NB4 (cell line): ENCODE measurements around the gene TLX2.

Source experiments
- DNase-seq: peaks from one replicate; pipeline ENCODE4 v3.0.0; 2010; ENCODE audit warnings: low read depth
- H3K4me3 ChIP-seq: one replicate; pipeline ENCODE4 v1.5.1; 2011; ENCODE audit warnings: mild to moderate bottlenecking, low read depth, low read length, moderate library complexity
- MYC ChIP-seq: IDR thresholded peaks from 2 replicates; pipeline ENCODE4 v1.6.1; 2011; ENCODE audit warnings: low read depth, low read length
- POLR2A ChIP-seq: IDR thresholded peaks from 2 replicates; pipeline ENCODE4 v1.6.1; 2011; ENCODE audit warnings: mild to moderate bottlenecking; ENCODE audit not compliant: insufficient read length; ENCODE audit errors: extremely low read depth
- TF ChIP-seq, protein P1 (sequence below): IDR thresholded peaks from one replicate; pipeline ENCODE4 v1.5.1; 2012; ENCODE audit warnings: low read depth, low read length
- TF ChIP-seq, protein P2 (sequence below): IDR thresholded peaks from 2 replicates; pipeline ENCODE4 v1.6.1; 2011; ENCODE audit warnings: low read depth, low read length

Gene TLX2

DNA sequence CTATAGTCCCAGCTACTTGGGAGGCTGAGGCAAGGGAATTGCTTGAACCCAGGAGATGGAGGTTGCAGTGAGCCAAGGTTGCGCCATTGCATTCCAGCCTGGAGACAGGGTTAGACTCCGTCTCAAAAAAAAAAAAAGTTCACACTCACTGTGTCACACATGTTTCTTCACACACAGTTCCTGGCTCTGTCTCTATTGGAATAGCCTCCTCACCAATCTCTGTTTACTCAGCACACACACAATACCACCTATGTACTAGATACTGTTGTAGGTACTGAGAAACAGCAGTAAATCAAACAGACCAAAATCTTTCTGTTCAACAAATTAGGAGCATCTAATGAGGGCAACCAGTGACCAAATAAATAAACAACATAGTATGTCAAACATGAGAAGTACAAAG is 28.1 kb upstream of the TLX2 start:
- H3K4me3 ChIP-seq = no peak overlapping the region
- TF ChIP-seq, protein P1, sequence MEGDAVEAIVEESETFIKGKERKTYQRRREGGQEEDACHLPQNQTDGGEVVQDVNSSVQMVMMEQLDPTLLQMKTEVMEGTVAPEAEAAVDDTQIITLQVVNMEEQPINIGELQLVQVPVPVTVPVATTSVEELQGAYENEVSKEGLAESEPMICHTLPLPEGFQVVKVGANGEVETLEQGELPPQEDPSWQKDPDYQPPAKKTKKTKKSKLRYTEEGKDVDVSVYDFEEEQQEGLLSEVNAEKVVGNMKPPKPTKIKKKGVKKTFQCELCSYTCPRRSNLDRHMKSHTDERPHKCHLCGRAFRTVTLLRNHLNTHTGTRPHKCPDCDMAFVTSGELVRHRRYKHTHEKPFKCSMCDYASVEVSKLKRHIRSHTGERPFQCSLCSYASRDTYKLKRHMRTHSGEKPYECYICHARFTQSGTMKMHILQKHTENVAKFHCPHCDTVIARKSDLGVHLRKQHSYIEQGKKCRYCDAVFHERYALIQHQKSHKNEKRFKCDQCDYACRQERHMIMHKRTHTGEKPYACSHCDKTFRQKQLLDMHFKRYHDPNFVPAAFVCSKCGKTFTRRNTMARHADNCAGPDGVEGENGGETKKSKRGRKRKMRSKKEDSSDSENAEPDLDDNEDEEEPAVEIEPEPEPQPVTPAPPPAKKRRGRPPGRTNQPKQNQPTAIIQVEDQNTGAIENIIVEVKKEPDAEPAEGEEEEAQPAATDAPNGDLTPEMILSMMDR = no peak
- no peak for TF ChIP-seq MYC
- TF ChIP-seq, protein P2, sequence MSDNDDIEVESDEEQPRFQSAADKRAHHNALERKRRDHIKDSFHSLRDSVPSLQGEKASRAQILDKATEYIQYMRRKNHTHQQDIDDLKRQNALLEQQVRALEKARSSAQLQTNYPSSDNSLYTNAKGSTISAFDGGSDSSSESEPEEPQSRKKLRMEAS = no peak
- TF ChIP-seq POLR2A = no peak
- no peak for DNase-seq

DNA sequence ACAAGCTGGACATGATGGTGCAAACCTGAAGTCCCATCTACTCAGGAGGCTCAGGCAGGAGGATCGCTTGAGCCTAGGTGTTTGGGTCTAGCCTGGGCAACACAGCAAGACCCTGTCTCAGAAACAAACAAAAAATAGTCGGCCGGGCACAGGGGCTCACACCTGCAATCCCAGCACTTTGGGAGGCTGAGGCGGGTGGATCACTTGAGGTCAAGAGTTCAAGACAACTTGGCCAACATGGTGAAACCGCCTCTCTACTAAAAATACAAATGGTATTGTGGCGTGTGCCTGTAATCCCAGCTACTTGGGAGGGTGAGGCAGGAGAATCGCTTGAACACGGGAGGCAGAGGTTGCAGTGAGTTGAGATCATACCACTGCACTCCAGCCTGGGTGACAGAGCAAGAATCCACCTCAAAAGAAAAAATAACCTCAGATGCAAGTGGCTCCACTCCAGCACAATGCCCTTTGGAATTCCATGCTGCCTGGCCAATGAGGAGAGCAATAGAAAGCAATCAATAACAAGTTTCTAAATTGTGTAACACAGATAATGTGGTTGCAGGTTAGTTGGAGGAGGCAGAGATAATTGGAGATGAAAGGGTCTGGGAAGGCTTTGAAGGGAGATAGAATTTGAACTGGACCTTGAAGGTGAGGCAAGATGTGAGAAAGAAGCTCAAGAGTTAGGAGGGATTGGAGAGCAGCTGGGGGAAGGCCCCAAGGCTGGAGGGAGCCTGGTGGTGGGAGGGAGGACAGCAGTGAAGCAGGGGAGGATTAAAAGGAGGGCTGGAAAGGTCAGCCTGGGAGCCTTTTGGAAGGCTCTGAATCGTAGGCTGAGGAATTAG is 25.4 kb upstream of the TLX2 start:
- no peak overlapping the region for H3K4me3 ChIP-seq
- TF ChIP-seq, protein P1 = no peak
- TF ChIP-seq, protein P2 = no peak
- TF ChIP-seq MYC = no peak
- TF ChIP-seq POLR2A = no peak
- no peak for DNase-seq

DNA sequence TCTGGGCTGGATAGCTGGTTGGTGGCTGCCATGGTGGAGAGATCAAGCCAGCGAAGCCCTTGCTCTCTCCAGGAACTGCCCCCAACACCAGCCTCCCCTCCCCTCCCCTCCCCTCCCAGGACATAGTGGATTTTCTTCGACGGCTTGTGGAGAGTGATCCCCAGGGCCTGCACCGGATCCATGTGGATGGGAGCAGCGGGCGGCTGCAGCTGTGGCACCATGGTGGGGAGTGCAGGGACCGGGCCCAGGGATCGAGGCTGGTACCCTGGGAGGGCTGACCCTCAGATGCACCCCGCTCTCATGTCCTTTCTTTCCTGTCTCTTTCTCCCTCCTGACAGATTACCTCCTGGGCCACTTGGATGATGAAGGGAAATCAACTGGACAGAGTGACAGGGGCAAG is 24.3 kb upstream of the TLX2 start:
- no peak overlapping the region for H3K4me3 ChIP-seq
- DNase-seq = no peak
- TF ChIP-seq, protein P1 = no peak
- no peak for TF ChIP-seq MYC
- TF ChIP-seq, protein P2 = no peak
- TF ChIP-seq POLR2A = no peak

DNA sequence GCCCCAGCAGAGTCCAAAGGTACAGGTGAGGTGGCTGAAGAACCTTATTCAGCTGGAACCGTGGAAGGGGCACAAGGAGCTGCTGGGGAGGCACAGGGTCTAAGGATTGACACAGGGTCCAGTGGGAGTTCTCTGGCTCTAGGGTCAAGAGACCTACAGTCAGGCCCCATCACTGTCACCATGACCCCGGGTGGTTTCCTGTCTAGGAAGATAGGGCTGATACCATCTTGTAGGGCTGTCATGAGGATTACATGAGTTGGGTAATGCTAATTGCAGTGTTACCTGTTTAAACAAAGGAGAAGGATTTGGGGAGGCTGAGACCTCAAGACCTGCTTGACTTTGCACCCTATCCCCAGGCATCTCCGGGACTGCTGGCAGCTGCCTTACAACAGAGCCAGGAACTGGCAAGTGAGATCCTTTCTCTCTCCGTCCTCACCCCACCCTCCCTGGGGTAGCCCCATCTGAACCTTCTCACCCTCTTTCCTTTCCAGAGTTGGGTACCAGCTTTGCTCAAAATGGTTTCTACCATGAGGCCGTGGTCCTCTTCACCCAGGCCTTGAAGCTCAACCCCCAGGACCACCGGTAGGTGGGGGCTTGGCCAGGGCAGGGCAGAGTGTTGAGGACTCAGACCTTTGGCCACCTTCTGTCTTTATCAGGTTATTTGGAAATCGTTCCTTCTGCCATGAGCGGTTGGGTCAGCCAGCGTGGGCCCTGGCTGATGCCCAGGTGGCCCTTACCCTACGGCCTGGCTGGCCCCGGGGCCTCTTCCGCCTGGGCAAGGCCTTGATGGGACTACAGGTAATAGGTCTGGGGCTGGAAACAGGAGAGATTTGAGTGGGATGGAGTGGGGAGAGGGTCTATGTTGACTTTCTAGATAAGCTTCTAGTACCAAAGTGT is 22.4 kb upstream of the TLX2 start:
- H3K4me3 ChIP-seq = no peak overlapping the region
- DNase-seq = no peak
- TF ChIP-seq, protein P1 = no peak
- TF ChIP-seq, protein P2 = no peak
- TF ChIP-seq MYC (no peak), POLR2A (no peak)

DNA sequence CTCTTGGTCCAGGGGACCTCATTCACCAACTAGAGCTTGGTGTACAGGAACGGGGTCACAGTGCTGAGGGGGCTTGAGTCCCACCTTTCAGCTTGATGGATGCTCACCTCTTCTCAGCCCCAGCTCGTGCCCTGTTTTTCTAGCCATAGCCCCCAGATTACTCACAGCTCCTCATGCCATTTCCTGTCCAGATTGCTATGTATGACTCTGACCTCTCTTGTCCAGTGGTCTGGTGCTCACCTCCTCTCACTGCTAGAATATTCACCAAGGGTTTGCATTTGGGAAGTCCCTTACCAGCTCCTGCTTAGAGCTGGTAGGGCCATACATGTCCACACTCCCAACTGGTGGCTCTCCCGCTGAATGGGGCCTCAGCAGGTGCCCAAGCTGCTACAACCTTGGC is 20.7 kb upstream of the TLX2 start:
- no peak overlapping the region for H3K4me3 ChIP-seq
- no peak for DNase-seq
- TF ChIP-seq MYC (no peak), POLR2A (no peak)
- TF ChIP-seq, protein P1 = no peak
- TF ChIP-seq, protein P2 = no peak
